Epithelial cell of prostate (primary cell): Measurements from ENCODE around the gene UTRN.

Source experiments
- DNase-seq: peaks from one replicate; pipeline ENCODE4 v3.0.0-alpha.2; 2011; ENCODE audit warnings: low read depth, low spot score
- H3K27ac ChIP-seq: fragments of 450-650 bp; 2 replicates; pipeline ENCODE4 v1.5.1; 2017; ENCODE audit warnings: mild to moderate bottlenecking

Gene UTRN

GRCh38 chr6:144305985-144306384 is 20.9 kb downstream of the UTRN start:
- H3K27ac ChIP-seq = no peak overlapping the region
- DNase-seq = no peak

- DNase-seq = no peak
- no peak overlapping the region for H3K27ac ChIP-seq
Measured at GRCh38 chr6:144307880-144308279, 22.7 kb downstream of the UTRN start.

- no peak for DNase-seq
- H3K27ac ChIP-seq = no peak overlapping the region
Measured at GRCh38 chr6:144310765-144311164, 25.6 kb downstream of the UTRN start.

- H3K27ac ChIP-seq = no peak overlapping the region
Measured at GRCh38 chr6:144311361-144311760, 26.2 kb downstream of the UTRN start.

GRCh38 chr6:144314003-144314485 is 28.9 kb downstream of the UTRN start:
- DNase-seq = no peak
- H3K27ac ChIP-seq = no peak overlapping the region

More at GRCh38 chr6:144311361-144311760, 26.2 kb downstream of the UTRN start:
- no peak for DNase-seq

GRCh38 chr6:144314562-144314961 is 29.4 kb downstream of the UTRN start:
- H3K27ac ChIP-seq = no peak overlapping the region
- DNase-seq = no peak

- DNase-seq = no peak
- no peak overlapping the region for H3K27ac ChIP-seq
Measured at GRCh38 chr6:144315226-144315980, 30.3 kb downstream of the UTRN start.

GRCh38 chr6:144315981-144316861 is 31.1 kb downstream of the UTRN start:
- H3K27ac ChIP-seq = no peak overlapping the region
- DNase-seq = no peak

- H3K27ac ChIP-seq = no peak overlapping the region
- no peak for DNase-seq
Measured at GRCh38 chr6:144316862-144317195, 31.7 kb downstream of the UTRN start.

GRCh38 chr6:144317736-144318135 is 32.6 kb downstream of the UTRN start:
- no peak overlapping the region for H3K27ac ChIP-seq
- DNase-seq = no peak

- no peak overlapping the region for H3K27ac ChIP-seq
- DNase-seq = no peak
Measured at GRCh38 chr6:144319211-144319610, 34.1 kb downstream of the UTRN start.

GRCh38 chr6:144320741-144321140 is 35.6 kb downstream of the UTRN start:
- DNase-seq = no peak
- no peak overlapping the region for H3K27ac ChIP-seq

GRCh38 chr6:144321839-144322591 is 36.9 kb downstream of the UTRN start:
- no peak for DNase-seq
- no peak overlapping the region for H3K27ac ChIP-seq

- H3K27ac ChIP-seq = no peak overlapping the region
- DNase-seq = no peak
Measured at GRCh38 chr6:144325232-144325631, 40.1 kb downstream of the UTRN start.

GRCh38 chr6:144326393-144326792 is 41.3 kb downstream of the UTRN start:
- H3K27ac ChIP-seq = no peak overlapping the region
- no peak for DNase-seq

GRCh38 chr6:144327081-144327480 is 41.9 kb downstream of the UTRN start:
- no peak for DNase-seq
- H3K27ac ChIP-seq = no peak overlapping the region

- no peak for DNase-seq
- H3K27ac ChIP-seq = peak overlapping the region; percentile 32
Measured at GRCh38 chr6:144330017-144330987, 45.2 kb downstream of the UTRN start.

GRCh38 chr6:144331491-144331969 is 46.4 kb downstream of the UTRN start:
- no peak for DNase-seq
- peak overlapping the region; percentile 32 for H3K27ac ChIP-seq

GRCh38 chr6:144332177-144332576 is 47.0 kb downstream of the UTRN start:
- no peak for DNase-seq
- H3K27ac ChIP-seq = no peak overlapping the region
